ENCODE results near the gene GLRX2.

DNA sequence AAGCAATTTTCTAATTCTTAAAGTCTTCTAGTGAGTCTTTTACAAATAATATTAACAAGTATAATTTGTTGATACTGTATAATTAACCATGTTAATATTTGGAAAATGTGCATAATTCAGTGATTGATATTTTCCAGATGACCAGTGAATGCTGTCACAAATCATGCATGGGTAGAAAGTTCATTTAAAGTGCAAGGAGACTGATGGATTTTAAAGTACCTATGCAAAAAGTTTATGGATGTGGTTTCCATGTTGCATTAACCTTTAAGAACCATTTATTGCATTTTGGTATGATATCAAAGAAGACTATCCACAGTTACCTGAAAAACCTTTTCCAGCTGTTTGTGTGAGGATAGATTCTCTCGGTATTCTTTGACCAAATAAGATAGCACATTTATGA is 39.8 kb upstream of the GLRX2 start:
- TF ChIP-seq POLR2A (IDR thresholded peaks at IDR 0.05) (no peak), CTCF (IDR thresholded peaks at IDR 0.05) (no peak), EP300 (IDR thresholded peaks at IDR 0.05) (no peak)

All from ovary (tissue), 3 donors.